Inflammatory macrophage treated with lipopolysaccharide for 4 hours (primary cell): ENCODE measurements around the gene METTL5.
A peak's percentile ranks its signal among the peaks of the same experiment; 100 is the strongest.
"Not testable (repeated sequence)": the region's sequence is repeated elsewhere in the genome, so short reads cannot be mapped to it uniquely, and the experiment has no call there.

Experiments used
- DNase-seq: peaks from one replicate; pipeline ENCODE4 v3.0.0-alpha.2; 2020

Gene METTL5

GRCh38 chr2:169828141-169828811 is 3.6 kb upstream of the METTL5 start:
- peak; percentile 22 for DNase-seq

DNA sequence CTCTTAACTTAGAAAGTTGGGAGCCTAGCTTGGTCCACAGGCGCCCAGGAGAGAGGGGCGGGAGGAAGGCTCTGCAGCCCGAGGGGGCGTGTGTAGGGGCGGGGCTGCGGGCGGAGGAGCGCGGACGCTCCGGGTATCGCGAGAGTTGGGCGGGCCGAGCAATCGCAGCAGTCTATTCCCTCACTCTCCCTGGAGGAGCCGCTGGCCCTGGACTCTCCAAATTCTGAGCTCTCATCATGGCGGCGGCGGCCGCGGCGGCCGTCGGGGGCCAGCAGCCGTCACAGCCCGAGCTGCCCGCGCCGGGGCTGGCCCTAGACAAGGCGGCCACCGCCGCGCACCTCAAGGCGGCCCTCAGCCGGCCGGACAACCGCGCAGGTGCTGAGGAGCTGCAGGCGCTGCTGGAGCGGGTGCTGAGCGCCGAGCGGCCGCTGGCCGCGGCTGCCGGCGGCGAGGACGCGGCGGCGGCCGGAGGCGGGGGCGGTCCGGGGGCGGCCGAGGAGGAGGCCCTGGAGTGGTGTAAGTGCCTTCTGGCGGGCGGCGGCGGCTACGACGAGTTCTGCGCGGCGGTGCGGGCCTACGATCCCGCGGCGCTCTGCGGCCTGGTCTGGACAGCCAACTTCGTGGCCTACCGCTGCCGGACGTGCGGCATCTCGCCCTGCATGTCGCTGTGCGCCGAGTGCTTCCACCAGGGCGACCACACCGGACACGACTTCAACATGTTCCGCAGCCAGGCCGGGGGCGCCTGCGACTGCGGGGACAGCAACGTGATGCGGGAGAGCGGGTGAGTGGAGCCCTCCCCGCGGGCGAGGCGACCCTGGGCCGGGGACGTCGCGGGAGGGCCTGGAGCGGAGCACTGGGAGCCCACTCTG is 2.8 kb upstream of the METTL5 start, which contains the start of gene UBR3:
Gene UBR3 (plus strand): TSS at position 183 of the 869 bp plus-strand sequence. CDS start 54 bp downstream, at position 237.
- peak; percentile 93 for DNase-seq

DNA sequence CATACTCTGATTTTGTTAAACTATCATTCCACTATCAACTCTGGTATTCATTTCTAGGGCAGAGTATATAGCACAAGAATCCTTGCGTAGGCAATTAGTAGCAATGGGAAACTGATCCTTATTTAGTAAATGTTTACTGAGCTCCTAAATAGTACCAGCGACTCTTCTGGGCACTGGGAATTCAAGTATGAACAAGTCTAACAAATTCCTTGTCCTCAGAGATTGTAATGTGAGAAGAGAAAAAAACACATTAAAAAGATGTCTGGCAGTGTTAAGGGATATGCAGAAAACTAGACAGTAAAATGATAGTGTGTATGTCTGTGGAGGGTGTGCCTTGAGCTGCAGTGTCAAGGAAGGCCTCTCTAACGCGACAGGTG is 721 bp downstream of the METTL5 start:
- no peak for DNase-seq

GRCh38 chr2:169822785-169823392 is 1.8 kb downstream of the METTL5 start:
- no peak for DNase-seq

DNA sequence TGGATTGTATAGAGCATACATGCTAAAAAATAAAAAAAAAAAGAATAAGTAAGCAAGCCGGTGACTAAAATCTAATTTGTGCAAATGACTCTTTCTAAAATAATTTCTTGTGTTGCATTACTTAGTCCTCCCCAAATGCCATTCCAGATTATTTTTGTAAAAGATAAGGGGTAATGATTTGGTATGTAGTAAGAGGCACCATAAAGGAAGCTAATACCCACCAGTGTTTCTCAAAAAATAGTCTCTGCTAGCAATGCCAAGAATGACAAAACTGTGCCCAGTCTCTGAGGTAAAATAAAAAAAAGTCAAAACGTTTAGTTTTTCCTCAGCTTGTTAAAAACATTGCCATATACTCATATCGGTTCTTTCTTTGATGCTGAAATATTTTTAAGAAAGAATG is 2.7 kb downstream of the METTL5 start:
- DNase-seq = no peak

GRCh38 chr2:169820101-169820500 is 4.6 kb downstream of the METTL5 start:
- not testable (repeated sequence) for DNase-seq

DNA sequence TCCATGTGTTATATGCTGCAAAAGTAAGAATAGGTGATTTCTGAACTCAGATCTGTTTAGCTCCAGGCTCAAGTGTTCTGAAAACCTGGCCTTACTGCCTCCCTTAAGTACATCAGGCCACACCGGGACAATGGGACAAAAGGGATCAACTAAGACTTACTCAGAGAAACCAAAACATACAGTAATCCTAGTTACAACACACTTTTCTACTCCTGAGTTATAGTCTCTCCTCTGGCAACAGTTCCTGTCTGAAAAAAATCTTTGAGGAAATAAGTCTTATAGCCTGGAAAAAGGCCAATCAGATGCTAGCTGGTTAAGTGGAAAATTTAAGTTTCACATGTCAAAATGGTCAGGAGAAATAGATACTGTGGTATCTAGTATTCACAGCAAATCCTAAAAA is 5.6 kb downstream of the METTL5 start:
- DNase-seq = no peak

DNA sequence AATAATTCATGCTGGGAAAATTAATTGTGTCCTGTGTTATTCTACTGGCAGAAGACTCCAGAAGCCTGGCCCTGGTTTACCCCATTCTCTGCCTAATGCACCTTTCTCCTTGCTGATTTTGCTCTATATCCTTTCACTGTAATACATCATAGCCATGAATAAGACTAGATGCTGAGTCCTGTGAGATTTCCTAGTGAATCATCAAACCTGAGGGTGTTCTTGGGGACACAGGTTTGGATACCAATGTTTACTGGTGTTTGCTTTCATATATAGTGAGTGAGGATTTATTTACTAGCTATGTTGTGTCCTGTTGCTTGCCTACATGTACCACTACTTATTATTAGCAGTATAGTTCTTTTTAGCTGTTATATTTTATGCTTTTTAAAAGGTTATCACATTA is 6.5 kb downstream of the METTL5 start:
- DNase-seq = no peak

DNA sequence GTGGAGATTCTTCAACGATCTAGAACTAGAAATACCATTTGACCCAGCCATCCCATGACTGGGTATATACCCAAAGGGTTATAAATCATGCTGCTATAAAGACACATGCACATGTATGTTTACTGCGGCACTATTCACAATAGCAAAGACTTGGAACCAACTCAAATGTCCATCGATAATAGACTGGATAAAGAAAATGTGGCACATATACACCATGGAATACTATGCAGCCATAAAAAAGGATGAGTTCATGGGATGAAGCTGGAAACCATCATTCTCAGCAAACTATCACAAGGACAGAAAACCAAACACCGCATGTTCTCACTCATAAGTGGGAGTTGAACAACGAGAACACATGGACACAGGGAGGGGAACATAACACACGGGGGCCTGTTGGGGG is 7.3 kb downstream of the METTL5 start:
- not testable (repeated sequence) for DNase-seq

DNA sequence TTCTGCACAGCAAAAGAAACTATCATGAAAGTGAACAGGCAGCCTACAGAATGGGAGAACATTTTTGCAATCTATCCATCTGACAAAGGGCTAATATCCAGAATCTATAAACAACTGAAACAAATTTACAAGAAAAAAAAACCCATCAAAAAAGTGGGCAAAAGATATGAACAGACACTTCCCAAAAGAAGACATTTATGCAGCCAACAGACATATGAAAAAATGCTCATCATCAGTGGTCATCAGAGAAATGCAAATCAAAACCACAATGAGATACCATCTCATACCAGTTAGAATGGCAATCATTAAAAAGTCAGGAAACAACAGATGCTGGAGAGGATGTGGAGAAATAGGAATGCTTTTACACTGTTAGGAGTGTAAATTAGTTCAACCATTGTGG is 7.7 kb downstream of the METTL5 start:
- not testable (repeated sequence) for DNase-seq

DNA sequence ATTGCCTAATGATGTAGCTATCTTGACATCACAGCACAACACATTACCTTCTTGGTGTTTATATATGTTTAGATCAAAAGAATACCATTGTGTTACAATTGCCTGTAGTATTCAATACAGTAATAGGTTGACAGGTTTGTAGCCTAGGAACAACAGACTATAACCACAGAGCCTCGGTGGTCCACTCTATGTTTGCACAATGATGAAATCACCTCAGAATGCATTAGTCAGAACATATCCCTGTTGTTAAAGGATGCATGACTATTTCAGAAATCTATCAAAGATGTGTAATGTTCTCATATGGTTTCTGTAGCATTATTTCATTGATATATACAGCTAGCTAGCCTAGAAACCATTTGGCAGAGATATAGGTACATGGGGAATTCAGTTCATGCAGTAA is 8.9 kb downstream of the METTL5 start:
- DNase-seq = no peak

- DNase-seq = no peak
Observed at GRCh38 chr2:169808221-169808620, 16.5 kb downstream of the METTL5 start.

GRCh38 chr2:169806586-169806985 is 18.1 kb downstream of the METTL5 start:
- DNase-seq = no peak

- DNase-seq = no peak
Observed at GRCh38 chr2:169803480-169803879, 21.2 kb downstream of the METTL5 start.

- peak; percentile 91 for DNase-seq
Observed at GRCh38 chr2:169798718-169799592, 25.8 kb downstream of the METTL5 start, which contains the start of gene SSB. TSS of gene SSB (plus strand) at chr2:169798871. CDS start at chr2:169800961, 2,090 bp downstream.

- DNase-seq = no peak
Observed at GRCh38 chr2:169798397-169798717, 26.3 kb downstream of the METTL5 start.

- DNase-seq = no peak
Observed at GRCh38 chr2:169797601-169798000, 27.1 kb downstream of the METTL5 start.

DNA sequence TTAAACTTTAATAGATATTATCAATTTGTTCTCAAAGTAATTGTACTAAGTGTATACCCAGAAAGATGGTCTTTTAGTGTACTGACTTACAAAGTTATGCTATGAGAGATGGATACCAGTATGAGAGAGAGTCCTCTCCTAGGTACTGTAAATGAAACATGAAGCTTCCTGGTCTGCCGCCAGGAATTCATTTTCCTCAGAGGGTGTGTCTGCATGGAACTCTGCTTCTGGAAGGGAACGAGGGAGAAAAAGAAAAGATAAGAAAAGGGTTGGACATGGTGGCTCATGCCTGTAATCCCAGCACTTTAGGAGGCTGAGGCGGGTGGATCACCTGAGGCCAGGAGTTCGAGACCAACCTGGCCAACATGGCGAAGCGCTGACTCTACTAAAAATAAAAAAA is 28.3 kb downstream of the METTL5 start:
- DNase-seq = no peak

DNA sequence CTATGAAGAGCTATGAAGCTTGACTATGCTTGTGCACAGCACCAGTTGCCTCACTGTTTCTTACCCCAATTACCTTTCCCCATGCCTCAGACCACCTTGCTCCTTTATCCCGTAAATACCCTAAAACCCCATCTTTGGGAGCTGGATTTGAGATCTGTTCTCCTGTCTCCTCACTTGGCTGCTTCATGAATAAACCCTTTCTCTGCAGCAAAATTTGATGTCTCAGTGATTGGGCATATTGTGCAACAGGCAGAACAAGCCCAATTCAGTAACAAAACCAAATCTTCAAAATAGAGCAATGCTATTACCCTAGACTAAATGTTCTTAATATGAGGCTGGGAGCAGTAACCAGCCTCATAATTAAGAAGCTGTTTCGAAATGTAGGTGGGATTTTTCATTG is 29.5 kb downstream of the METTL5 start:
- DNase-seq = no peak

- DNase-seq = no peak
Observed at GRCh38 chr2:169790581-169790980, 34.1 kb downstream of the METTL5 start.

GRCh38 chr2:169782513-169782912 is 42.2 kb downstream of the METTL5 start:
- no peak for DNase-seq

- no peak for DNase-seq
Observed at GRCh38 chr2:169781249-169782013, 43.3 kb downstream of the METTL5 start.
